Vagina (tissue), 2 donors: ENCODE data around the gene EHBP1L1. TPM values are rescaled to one million over a fixed set of nuclear protein-coding genes. Genes with fewer than 3 reads are reported as not detected.

ENCODE experiments used
- DNase-seq, 2 donors: peaks; one replicate each; pipeline ENCODE4 v3.0.0-alpha.2; 2017; ENCODE audit errors: extremely low spot score in 2 of 2
- H3K27ac ChIP-seq: fragments of 200-600 bp; sonication (generic); one replicate; pipeline ENCODE4 v1.5.1; 2019
- H3K27me3 ChIP-seq: fragments of 200-600 bp; sonication (generic); one replicate; pipeline ENCODE4 v1.5.1; 2019
- H3K36me3 ChIP-seq, 2 donors: fragments of 200-600 bp; sonication (generic); one replicate each; pipeline ENCODE4 v1.5.1; 2017 to 2019
- H3K4me1 ChIP-seq: fragments of 200-600 bp; sonication (generic); one replicate; pipeline ENCODE4 v1.5.1; 2019
- H3K4me3 ChIP-seq, 2 donors: fragments of 200-600 bp; sonication (generic); 1 replicate in 1 of 2; 2 replicates in 1 of 2; pipeline ENCODE4 v1.5.1; 2016 to 2019
- H3K9me3 ChIP-seq: fragments of 200-600 bp; sonication (generic); one replicate; pipeline ENCODE4 v1.5.1; 2019
- CTCF ChIP-seq, 3 experiments: fragments of 450-650 bp in 2 of 3; fragments of 200-600 bp in 1 of 3; sonication (generic) in 1 of 3; IDR thresholded peaks; one replicate each; pipeline ENCODE4 v1.5.1; 2017 to 2019; ENCODE audit warnings: antibody characterized with exemption in 3 of 3, mild to moderate bottlenecking in 2 of 3, moderate library complexity in 2 of 3
- POLR2A ChIP-seq, 2 donors: fragments of 450-650 bp; IDR thresholded peaks; one replicate each; pipeline ENCODE4 v1.6.1; 2017; ENCODE audit warnings: antibody characterized with exemption in 2 of 2, mild to moderate bottlenecking in 2 of 2, moderate library complexity in 2 of 2
- POLR2AphosphoS5 ChIP-seq, 2 donors: sonication (generic); formaldehyde crosslinking; IDR thresholded peaks; one replicate each; pipeline ENCODE4 v1.9.0; 2017; ENCODE audit warnings: antibody characterized with exemption in 2 of 2, mild to moderate bottlenecking in 2 of 2, low read depth in 1 of 2; ENCODE audit not compliant: insufficient read depth in 1 of 2
- intact Hi-C: fragments of 100-400 bp; cut with DNase I; formaldehyde crosslinking; loops from one replicate; pipeline ENCODE4 v1.15.1; 2023
- total RNA-seq: library from RNA; depleted of rRNA; stranded (reverse); fragments of >200 nt; gene quantifications from one replicate; pipeline ENCODE4 v1.2.3, GENCODE V29; 2016

Gene EHBP1L1
- total RNA-seq, 1 donor from 2014 or later, result 123 TPM

GRCh38 chr11:65613091-65613928, 37.5 kb downstream of the EHBP1L1 start:
- H3K4me1 ChIP-seq, result peaks cover 63% of the 10 kb centered on the region
- no peak for DNase-seq
- TF ChIP-seq CTCF (IDR thresholded peaks at IDR 0.05) (no peak), POLR2AphosphoS5 (IDR thresholded peaks at IDR 0.05; ENCODE audit: insufficient read depth in 1 of 2, low read depth in 1 of 2) (no peak), POLR2A (IDR thresholded peaks at IDR 0.05) (no peak)
- no peaks in the 10 kb centered on the region for H3K9me3 ChIP-seq
- H3K27ac ChIP-seq, result peak overlapping the region; percentile 90
- peak overlapping the region; percentile 72 to 95 for H3K4me3 ChIP-seq
- peaks cover 0 to 16% of the 10 kb centered on the region in 2 donors for H3K36me3 ChIP-seq
- H3K27me3 ChIP-seq, result no peaks in the 10 kb centered on the region
- intact Hi-C loops, result loop anchor here (5.0 kb wide), 1 partner anchor 41 kb away; the partner anchor contains the start of genes FAM89B and ZNRD2

GRCh38 chr11:65615229-65615949, 39.5 kb downstream of the EHBP1L1 start, which contains the start of gene PCNX3:
Gene PCNX3 (plus strand): TSS chr11:65615776. CDS start chr11:65616312, 536 bp downstream.
- peak; percentile 86 to 99 for TF ChIP-seq POLR2AphosphoS5 (IDR thresholded peaks at IDR 0.05; ENCODE audit: insufficient read depth in 1 of 2, low read depth in 1 of 2)
- peak in 1 of 2 donors; percentile 40 for TF ChIP-seq POLR2A (IDR thresholded peaks at IDR 0.05)
- no peak for TF ChIP-seq CTCF (IDR thresholded peaks at IDR 0.05)
- Histone ChIP-seq H3K36me3 (peaks cover 0 to 29% of the 10 kb centered on the region in 2 donors), H3K9me3 (no peaks in the 10 kb centered on the region), H3K4me3 (peak within 1 kb of the TSS; percentile 95), H3K27me3 (no peaks in the 10 kb centered on the region), H3K4me1 (peaks cover 47% of the 10 kb centered on the region), H3K27ac (peak within 1 kb of the TSS; percentile 90)
- intact Hi-C loops, result no loop called here
- DNase-seq, result peak; percentile 100

DNA sequence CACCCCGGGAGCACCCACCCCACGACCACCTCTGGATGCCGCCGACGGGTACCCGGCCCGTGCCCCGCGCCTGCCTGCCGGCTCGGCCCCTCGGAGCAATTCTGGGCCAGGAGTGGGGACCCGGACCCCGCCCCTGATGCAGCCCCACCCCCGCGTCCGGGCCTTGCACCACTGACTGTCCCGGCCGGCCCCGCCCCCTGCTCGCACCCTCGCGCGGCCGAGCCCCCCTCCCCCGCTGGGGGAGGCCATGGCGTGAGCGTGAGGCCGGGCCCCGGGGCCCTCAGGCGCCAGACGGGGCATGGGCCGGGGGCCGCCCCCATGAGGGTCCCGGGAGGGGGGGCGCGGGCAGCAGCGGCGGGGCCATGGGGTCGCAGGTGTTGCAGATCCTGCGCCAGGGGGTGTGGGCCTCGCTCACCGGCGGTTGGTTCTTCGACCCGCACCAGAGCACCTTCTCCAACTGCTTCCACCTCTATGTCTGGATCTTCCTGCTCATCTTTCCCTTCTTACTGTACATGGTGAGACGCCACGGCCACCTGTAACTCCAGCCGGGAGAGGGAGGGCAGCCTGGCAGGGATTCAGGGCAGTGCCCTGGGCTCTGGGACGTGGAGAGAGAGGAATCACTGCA, 40.2 kb downstream of the EHBP1L1 start:
- Histone ChIP-seq H3K4me1 (peaks cover 41% of the 10 kb centered on the region), H3K27me3 (no peaks in the 10 kb centered on the region), H3K36me3 (peaks cover 0 to 36% of the 10 kb centered on the region in 2 donors), H3K27ac (peak overlapping the region; percentile 90), H3K9me3 (no peaks in the 10 kb centered on the region), H3K4me3 (peak overlapping the region; percentile 95)
- DNase-seq, result no peak
- intact Hi-C loops, result no loop called here
- no peak for TF ChIP-seq POLR2A (IDR thresholded peaks at IDR 0.05)
- no peak for TF ChIP-seq POLR2AphosphoS5 (IDR thresholded peaks at IDR 0.05; ENCODE audit: insufficient read depth in 1 of 2, low read depth in 1 of 2)
- no peak for TF ChIP-seq CTCF (IDR thresholded peaks at IDR 0.05)

GRCh38 chr11:65616575-65617001, 40.7 kb downstream of the EHBP1L1 start:
- DNase-seq, result no peak
- Histone ChIP-seq H3K27me3 (no peaks in the 10 kb centered on the region), H3K4me1 (peaks cover 35% of the 10 kb centered on the region), H3K36me3 (peaks cover 0 to 41% of the 10 kb centered on the region in 2 donors), H3K9me3 (no peaks in the 10 kb centered on the region), H3K27ac (peak overlapping the region; percentile 90), H3K4me3 (peak overlapping the region; percentile 95)
- TF ChIP-seq POLR2AphosphoS5 (IDR thresholded peaks at IDR 0.05; ENCODE audit: insufficient read depth in 1 of 2, low read depth in 1 of 2), result no peak
- TF ChIP-seq POLR2A (IDR thresholded peaks at IDR 0.05), result no peak
- intact Hi-C loops, result no loop called here
